A549 (cell line): ENCODE measurements around the gene MARK1.

ENCODE experiments used
- CTCF ChIP-seq: fragments of >200 bp; sonication (Bioruptor Twin); formaldehyde crosslinking; IDR thresholded peaks from 3 replicates; pipeline ENCODE4 v1.5.1; 2016
- TF ChIP-seq, protein P1 (sequence below): IDR thresholded peaks from 2 replicates; pipeline ENCODE4 v1.6.1; 2012

DNA sequence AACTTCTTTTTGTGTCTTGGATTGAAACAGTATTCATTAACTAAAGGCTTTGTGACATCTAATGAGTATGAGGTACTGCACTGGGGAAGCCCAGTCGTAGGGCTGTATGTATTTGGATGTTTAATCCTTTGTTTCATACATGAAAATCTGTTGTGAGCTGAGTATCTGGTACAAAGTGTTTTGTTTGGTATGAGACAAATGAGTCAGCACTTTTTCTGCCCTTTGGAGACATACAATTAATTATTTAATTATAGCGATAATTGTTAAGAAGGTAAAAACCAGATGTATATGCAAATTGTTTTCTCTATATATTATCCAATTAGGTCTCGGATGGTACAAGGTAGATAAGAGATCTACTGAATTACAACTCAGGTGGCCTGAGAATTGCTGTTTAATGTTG, 36.3 kb downstream of the MARK1 start:
- TF ChIP-seq, protein P1, sequence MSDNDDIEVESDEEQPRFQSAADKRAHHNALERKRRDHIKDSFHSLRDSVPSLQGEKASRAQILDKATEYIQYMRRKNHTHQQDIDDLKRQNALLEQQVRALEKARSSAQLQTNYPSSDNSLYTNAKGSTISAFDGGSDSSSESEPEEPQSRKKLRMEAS, result no peak
- no peak for TF ChIP-seq CTCF
